BJ (cell line): Measurements from ENCODE around the gene GABARAPL1. TPM values are rescaled to one million over a fixed set of nuclear protein-coding genes. Genes with fewer than 3 reads are reported as not detected.
"Not testable (repeated sequence)": the region's sequence is repeated elsewhere in the genome, so short reads cannot be mapped to it uniquely, and the experiment has no call there.

Source experiments
- CTCF ChIA-PET: fragments of 350-600 bp; formaldehyde crosslinking; extraction: SDS; loops from one replicate; lab custom pipeline; 2021; ENCODE audit warnings: antibody characterized with exemption, inconsistent platforms; lab: Yijun Ruan, JAX
- POLR2A ChIA-PET: fragments of 300-600 bp; sonication (Branson Sonifier 250); formaldehyde crosslinking; extraction: SDS; loops from one replicate; lab custom pipeline; 2021; ENCODE audit warnings: antibody characterized with exemption; lab: Charles Lee
- DNase-seq: peaks from one replicate; pipeline ENCODE4 v3.0.0-alpha.2; 2011; ENCODE audit warnings: low read depth
- H3K27me3 ChIP-seq: 2 replicates; pipeline ENCODE4 v1.6.0; 2011; ENCODE audit warnings: low read length; ENCODE audit not compliant: control insufficient read depth, insufficient read depth
- H3K36me3 ChIP-seq: 2 replicates; pipeline ENCODE4 v1.5.1; 2011; ENCODE audit warnings: low read length; ENCODE audit not compliant: control insufficient read depth, insufficient read depth
- H3K4me3 ChIP-seq: 2 replicates; pipeline ENCODE4 v1.5.1; 2011; ENCODE audit warnings: low read depth, mild to moderate bottlenecking, control low read depth, low read length
- polyA plus RNA-seq: library from polyadenylated mRNA; depleted of rRNA; stranded (reverse); fragments of >200 nt; gene quantifications from 2 replicates; pipeline ENCODE4 v1.2.3, GENCODE V29; 2011
- TF ChIP-seq, protein P1 (sequence below): IDR thresholded peaks from 2 replicates; pipeline ENCODE4 v1.5.1; 2011; ENCODE audit warnings: low read depth, mild to moderate bottlenecking, control low read depth, inconsistent platforms, low read length, moderate library complexity; ENCODE audit not compliant: insufficient read depth

Gene GABARAPL1
- polyA plus RNA-seq, 1 experiment: 192 TPM

DNA sequence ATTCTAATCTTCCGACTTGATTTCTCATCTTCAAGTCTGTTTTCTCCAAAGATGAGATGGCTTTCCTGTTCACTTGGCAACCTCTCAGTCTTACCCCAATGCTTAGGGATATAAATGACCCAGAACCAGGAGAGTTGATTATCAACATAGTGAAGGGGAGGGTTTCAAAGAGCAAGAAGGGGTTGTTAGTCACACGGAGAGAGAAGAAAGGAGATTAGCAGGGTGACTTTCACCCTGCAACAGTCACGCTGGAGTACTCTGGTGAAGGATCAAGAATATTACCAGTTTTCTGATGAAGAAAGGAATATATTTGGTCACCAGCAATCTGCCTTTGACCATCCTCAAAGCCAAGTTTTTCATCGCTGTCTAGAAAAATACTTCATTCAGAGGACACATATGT, 33.9 kb upstream of the GABARAPL1 start, which contains the start of gene TMEM52B:
TMEM52B (plus strand) TSS at position 212 of the 400 bp plus-strand sequence. CDS start 543 bp downstream, outside the sequence.
- TF ChIP-seq, protein P1, sequence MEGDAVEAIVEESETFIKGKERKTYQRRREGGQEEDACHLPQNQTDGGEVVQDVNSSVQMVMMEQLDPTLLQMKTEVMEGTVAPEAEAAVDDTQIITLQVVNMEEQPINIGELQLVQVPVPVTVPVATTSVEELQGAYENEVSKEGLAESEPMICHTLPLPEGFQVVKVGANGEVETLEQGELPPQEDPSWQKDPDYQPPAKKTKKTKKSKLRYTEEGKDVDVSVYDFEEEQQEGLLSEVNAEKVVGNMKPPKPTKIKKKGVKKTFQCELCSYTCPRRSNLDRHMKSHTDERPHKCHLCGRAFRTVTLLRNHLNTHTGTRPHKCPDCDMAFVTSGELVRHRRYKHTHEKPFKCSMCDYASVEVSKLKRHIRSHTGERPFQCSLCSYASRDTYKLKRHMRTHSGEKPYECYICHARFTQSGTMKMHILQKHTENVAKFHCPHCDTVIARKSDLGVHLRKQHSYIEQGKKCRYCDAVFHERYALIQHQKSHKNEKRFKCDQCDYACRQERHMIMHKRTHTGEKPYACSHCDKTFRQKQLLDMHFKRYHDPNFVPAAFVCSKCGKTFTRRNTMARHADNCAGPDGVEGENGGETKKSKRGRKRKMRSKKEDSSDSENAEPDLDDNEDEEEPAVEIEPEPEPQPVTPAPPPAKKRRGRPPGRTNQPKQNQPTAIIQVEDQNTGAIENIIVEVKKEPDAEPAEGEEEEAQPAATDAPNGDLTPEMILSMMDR: no peak
- H3K27me3 ChIP-seq: no peaks in the 10 kb centered on the region
- no peak within 1 kb of the TSS for H3K4me3 ChIP-seq
- no peaks in the 10 kb centered on the region for H3K36me3 ChIP-seq
- no peak for DNase-seq
- ChIA-PET CTCF (no interaction called here), POLR2A (no interaction called here)

DNA sequence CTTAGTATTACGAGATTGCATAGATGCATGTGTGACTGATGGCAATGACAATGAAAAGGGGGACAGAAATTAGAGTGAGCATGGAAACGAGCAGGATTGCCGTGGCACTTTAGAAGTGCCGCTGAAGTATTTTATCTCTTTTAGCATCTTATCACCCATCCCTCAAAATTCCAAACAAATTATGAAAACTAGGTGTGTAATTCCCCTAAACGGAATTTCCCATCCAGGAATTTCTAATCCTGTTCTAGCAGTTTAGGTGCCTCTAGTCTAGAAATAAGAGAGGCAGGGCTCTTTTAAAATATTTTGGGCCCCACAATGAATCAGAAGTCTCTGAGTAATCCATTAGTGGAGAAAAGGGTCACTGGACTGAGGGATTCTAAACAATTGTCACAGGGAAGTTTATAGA, 32.9 kb upstream of the GABARAPL1 start:
- TF ChIP-seq, protein P1: no peak
- DNase-seq: no peak
- ChIA-PET POLR2A (no interaction called here), CTCF (no interaction called here)
- H3K4me3 ChIP-seq: no peak overlapping the region
- no peaks in the 10 kb centered on the region for H3K27me3 ChIP-seq
- H3K36me3 ChIP-seq: no peaks in the 10 kb centered on the region

DNA sequence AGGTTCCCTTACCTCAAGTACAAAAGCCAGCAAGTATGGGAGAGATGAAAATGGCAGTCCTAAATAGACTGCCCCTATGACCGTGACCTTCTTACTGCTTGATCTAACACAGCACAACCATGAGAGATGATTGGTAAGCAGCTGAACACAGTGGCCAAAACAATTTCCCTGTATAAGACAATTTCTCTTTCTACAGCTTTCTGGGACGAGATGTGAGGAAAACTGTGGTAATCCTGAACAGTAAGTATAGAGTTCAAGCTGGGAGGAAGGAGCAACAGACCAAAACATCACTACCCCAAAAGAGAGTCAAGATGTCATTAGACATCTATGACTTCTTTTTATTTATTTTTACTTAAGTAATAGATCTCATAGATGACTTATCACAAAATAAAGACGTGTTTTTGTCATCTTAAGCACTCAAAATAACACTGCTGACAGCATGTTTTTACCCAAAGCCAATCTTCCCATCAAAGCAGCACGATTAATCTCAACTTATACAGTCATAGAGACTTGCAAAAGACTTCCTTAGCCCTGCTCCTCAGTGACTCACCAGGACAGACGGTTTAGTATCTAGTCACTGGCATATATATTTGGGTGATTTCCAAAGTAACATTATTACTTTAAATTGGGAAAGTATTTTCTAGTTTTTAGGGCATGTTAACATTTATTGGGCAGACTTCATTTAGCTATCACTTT, 30.2 kb upstream of the GABARAPL1 start:
- POLR2A ChIA-PET: no interaction called here
- Histone ChIP-seq H3K36me3 (no peaks in the 10 kb centered on the region), H3K27me3 (no peaks in the 10 kb centered on the region), H3K4me3 (no peak overlapping the region)
- CTCF ChIA-PET: interaction anchor here (0.6 kb wide), 1 partner anchor 46 kb away, joined by 3 read pairs; no protein-coding TSS in a partner anchor
- DNase-seq: no peak
- TF ChIP-seq, protein P1: no peak

- TF ChIP-seq, protein P1: no peak
- H3K36me3 ChIP-seq: no peaks in the 10 kb centered on the region
- ChIA-PET POLR2A (interaction anchor here (0.5 to 0.6 kb wide), 2 partner anchors 100 to 450 kb away, joined by 3 to 9 read pairs; no protein-coding TSS in a partner anchor), CTCF (interaction anchor here (0.7 to 1.7 kb wide), 2 partner anchors 12 to 31 kb away, joined by 3 to 7 read pairs; partner anchors contain the start of gene OLR1)
- DNase-seq: no peak
- H3K27me3 ChIP-seq: no peaks in the 10 kb centered on the region
- no peak overlapping the region for H3K4me3 ChIP-seq
These were observed 28.3 kb upstream of the GABARAPL1 start for GRCh38 chr12:10184261-10184843.

DNA sequence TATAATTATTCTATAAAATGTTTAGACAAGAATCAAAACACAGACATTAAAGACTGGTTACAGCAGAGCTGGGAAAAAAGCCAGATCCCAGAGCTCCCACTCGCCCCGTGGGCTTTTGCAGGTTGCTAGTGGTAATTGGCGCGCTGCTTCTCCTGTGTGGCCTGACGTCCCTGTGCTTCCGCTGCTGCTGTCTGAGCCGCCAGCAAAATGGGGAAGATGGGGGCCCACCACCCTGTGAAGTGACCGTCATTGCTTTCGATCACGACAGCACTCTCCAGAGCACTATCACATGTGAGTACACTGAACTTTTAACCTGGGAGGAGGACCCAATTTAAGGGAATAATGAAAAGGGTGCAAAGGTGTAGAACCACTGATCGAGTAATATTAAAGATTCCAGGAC, 26.4 kb upstream of the GABARAPL1 start:
- Histone ChIP-seq H3K27me3 (no peaks in the 10 kb centered on the region), H3K4me3 (no peak overlapping the region), H3K36me3 (no peaks in the 10 kb centered on the region)
- no peak for DNase-seq
- ChIA-PET POLR2A (no interaction called here), CTCF (interaction anchor here (0.8 to 2.4 kb wide), 3 partner anchors 15 to 33 kb away, joined by 3 to 16 read pairs (median 3); no protein-coding TSS in a partner anchor)
- TF ChIP-seq, protein P1: no peak

DNA sequence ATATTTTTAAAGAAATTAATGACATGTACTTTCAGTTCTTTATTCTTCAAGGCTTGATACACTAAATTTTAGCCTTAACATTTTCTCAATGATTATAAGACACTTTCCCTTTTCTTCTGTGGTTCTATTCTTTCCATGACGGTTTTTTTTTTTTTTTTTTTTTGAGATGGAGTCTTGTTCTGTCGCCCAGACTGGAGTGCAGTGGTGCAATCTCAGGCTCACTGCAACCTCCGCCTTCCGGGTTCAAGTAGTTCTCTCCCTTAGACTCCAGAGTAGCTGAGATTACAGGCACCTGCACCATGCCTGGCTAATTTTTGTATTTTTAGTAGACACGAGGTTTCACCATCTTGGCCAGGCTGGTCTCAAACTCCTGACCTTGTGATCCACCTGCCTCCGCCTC, 25.7 kb upstream of the GABARAPL1 start:
- POLR2A ChIA-PET, H3K27me3 ChIP-seq, H3K4me3 ChIP-seq, H3K36me3 ChIP-seq, DNase-seq: not testable (repeated sequence)
- CTCF ChIA-PET: interaction anchor here (2.4 kb wide), 1 partner anchor 34 kb away, joined by 16 read pairs; no protein-coding TSS in a partner anchor
